LHCN-M2 (cell line): ENCODE data around the gene ZFYVE19. TPM values are rescaled to one million over a fixed set of nuclear protein-coding genes. Genes with fewer than 3 reads are reported as not detected.
A peak's percentile ranks its signal among the peaks of the same experiment; 100 is the strongest.
"Not testable (repeated sequence)": the region's sequence is repeated elsewhere in the genome, so short reads cannot be mapped to it uniquely, and the experiment has no call there.

Source experiments
- DNase-seq: peaks from one replicate; pipeline ENCODE4 v3.0.0-alpha.2; 2012; ENCODE audit warnings: low read depth
- total RNA-seq: library from RNA; depleted of rRNA; stranded (reverse); fragments of >200 nt; gene quantifications from 2 replicates; pipeline ENCODE4 v1.2.3, GENCODE V29; 2014; rRNA removed

Gene ZFYVE19
- total RNA-seq, 1 experiment from 2014 or later: 46.4 TPM

- DNase-seq: no peak
Measured at GRCh38 chr15:40845511-40846284, 38.8 kb downstream of the ZFYVE19 start.

DNA sequence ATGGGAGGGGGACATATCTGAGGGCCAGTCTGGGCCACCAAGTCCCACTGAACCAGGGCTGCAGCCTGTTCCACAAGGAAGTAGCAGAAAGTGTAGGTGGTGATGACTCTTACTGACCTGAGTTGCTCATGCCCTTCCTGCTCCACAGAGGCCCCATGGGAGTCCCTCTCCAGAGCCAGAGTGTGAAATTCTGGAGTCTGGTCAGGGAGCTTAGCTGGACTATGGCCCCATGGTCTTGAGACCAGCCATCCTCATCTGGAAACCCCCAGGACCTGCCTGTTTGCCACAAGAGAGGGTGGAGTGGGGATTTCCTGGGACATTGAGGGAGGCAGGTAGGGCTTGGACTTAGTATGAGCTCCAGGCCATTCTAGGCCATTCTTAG lies 39.9 kb downstream of the ZFYVE19 start:
- DNase-seq: no peak

DNA sequence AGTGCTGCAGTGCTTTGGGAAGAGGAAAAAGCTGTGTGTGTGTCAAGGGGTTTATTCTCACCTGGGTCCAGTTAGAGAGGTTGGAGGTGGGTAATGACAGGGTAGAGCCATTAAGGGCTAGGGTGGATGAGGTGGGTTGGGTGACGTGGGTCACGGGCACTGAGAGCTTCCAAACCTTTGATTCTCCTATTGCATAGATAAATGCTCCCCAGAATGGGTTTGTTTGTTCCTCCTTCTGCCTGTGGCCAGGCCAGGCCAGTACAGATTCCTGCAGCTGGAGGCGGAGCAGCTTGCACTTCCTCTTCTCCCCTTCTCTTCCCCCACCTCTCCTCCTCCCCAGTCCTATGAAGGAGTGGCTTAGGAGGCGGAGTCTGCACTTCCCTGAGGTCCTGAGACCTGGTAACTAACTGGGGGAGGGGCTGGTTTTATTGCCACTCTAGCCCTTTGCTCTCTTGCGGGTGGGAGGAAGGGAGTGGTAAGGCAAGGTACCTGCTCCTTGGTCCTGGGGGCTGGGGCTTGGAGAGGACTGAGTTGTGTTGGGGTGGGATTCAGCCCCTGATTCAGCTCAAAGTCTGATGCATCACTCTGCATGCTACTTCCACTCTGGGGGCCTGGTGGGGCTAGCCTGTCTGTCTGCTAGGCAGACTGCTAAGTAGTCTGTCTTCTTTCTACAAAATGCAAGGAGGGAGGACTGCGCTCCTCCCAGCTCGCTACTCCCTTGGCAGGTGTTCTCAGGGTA lies 40.5 kb downstream of the ZFYVE19 start:
- DNase-seq: no peak

DNA sequence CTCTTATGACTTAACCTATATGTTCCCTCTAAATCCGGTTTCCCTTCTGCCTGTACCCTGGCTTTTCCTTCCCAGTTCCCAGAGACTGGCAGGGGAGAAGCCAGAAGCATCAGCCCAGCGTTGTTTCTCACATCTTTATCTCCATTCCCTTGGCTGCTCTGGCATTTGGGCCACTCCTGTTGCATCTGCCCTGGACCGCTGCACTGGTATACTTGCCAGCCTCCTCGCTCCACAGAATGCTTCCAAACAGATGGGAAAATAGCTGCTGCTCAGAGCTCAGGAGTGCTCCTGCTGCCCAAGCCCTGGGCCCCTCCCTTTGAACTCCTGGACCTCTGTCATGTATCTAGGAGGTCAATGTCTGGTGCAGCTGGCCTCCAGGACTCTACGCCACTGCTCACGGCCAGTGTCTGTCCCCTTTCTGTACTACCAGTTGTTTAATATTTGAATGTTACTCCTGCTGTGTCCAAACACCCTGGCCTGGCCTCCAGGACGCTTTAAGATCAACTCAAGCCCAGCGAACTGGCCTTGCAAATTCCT lies 43.8 kb downstream of the ZFYVE19 start:
- no peak for DNase-seq

DNA sequence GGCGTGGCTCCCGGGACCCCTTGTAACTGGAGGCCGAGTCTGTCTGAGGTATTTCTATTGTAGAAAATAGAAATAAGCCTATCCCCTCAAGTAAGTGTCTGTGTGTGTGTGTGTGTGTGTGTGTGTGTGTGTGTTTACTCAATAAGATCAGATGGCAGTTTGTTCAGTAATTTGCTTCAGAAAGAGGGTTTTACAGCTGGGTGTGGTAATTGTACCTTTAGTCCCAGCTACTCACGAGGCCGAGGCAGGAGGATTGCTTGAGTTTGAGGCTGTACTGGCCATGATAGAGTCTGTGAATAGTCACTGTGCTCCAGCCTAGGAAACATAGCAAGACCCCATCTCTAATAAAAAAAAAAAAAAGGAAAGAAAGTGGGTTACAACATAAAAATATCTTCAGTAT lies 45.6 kb downstream of the ZFYVE19 start:
- DNase-seq: no peak

GRCh38 chr15:40853241-40853890 lies 46.5 kb downstream of the ZFYVE19 start:
- DNase-seq: no peak

GRCh38 chr15:40854161-40854560 lies 47.3 kb downstream of the ZFYVE19 start:
- no peak for DNase-seq

- DNase-seq: no peak
Measured at GRCh38 chr15:40855706-40856234, 48.9 kb downstream of the ZFYVE19 start.

DNA sequence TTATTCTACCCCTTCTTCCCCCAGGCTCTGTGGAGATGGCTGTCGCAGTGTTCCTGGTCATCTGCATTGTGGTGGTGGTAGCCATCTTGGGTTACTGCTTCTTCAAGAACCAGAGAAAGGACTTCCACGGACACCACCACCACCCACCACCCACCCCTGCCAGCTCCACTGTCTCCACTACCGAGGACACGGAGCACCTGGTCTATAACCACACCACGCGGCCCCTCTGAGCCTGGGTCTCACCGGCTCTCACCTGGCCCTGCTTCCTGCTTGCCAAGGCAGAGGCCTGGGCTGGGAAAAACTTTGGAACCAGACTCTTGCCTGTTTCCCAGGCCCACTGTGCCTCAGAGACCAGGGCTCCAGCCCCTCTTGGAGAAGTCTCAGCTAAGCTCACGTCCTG lies 49.9 kb downstream of the ZFYVE19 start:
- DNase-seq: no peak

GRCh38 chr15:40857601-40858341 lies 50.9 kb downstream of the ZFYVE19 start:
- DNase-seq: peak; percentile 55

- DNase-seq: no peak
Measured at GRCh38 chr15:40858706-40859105, 51.8 kb downstream of the ZFYVE19 start.

DNA sequence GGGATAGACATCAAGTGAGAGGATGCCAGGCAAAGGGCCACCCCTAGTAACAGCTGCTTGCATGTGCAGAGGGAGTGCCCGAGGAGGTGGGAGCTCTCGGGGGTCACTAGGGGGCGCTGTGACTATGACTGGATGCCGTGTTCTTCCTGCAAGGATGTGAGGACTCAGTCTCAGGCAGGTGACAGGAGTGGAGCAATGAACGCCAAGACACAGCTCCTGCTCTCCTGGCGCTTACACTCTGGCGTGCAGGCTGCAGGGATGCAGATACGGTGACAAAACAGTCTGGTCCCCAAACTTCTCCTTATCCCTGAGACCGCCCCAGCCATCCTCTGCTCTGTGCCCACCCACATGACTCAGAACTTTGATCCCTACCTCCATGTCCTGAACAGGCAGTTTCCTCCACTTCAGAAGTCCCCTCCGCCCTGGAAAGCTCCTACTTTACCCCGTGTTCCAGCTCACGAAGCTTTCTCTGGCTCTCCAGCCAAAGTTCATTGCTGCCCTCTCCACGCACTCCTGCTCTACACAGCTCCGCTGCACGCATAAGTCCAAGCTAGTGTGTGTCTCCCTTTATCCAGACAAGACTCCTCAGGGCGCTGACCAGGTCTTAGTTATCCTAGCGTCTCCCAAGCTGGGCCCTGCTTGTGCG lies 52.4 kb downstream of the ZFYVE19 start:
- DNase-seq: peak; percentile 78

- DNase-seq: not testable (repeated sequence)
Measured at GRCh38 chr15:40861147-40861546, 54.3 kb downstream of the ZFYVE19 start.

DNA sequence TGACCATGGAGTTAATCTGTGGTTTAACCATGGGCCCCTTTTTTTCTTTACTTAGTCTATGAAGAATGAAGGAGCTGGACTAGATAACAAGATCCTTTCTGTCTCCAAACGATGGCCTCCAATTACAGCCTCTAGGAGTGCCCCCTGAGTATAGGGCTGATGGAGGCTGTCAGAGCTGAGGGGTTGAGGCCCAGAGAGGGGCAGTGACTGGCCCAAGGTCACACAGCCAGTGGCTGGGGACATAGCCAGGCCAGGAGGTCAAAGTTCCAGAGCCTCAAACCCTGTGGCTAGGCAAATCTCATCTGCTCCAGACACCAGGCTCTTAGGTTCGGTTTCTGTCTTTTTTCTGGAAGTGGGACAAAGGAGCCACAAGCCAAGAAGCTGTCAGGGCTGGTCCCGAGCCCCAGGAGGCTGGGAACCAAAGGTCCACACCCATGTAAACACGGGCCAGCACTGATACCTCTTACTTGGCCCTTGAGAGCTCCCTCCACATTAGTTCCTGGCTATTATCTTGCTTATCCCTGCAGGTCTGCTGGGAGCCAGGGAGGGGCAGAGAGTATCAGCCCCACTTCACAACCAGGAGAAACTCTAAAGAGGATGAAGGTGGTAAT lies 56.9 kb downstream of the ZFYVE19 start:
- no peak for DNase-seq

Other genes starting within 250 kb of the ZFYVE19 start
- 12.9 and 14.1 TPM in 2 replicates for gene CCDC32, start 242.0 kb upstream of the ZFYVE19 start, total RNA-seq
- gene RPUSD2, start 237.8 kb upstream of the ZFYVE19 start, total RNA-seq: 11.5 and 12.6 TPM in 2 replicates
- gene KNL1, start 212.8 kb upstream of the ZFYVE19 start, total RNA-seq: 63.7 and 65.0 TPM in 2 replicates
- 14.0 and 16.2 TPM in 2 replicates for gene RAD51, start 111.9 kb upstream of the ZFYVE19 start, total RNA-seq
- 16.1 and 16.7 TPM in 2 replicates for gene RMDN3, start 51.8 kb upstream of the ZFYVE19 start, total RNA-seq
- 4.2 and 4.7 TPM in 2 replicates for gene GCHFR, start 43.0 kb upstream of the ZFYVE19 start, total RNA-seq
- not detected in 2 replicates for gene C15orf62, start 37.1 kb upstream of the ZFYVE19 start, total RNA-seq
- gene DNAJC17, start 384 bp downstream of the ZFYVE19 start, total RNA-seq: 37.0 and 44.4 TPM in 2 replicates
- gene PPP1R14D, start 21.6 kb downstream of the ZFYVE19 start, total RNA-seq: not detected in 2 replicates
- not detected in 2 replicates for gene SPINT1, start 37.0 kb downstream of the ZFYVE19 start, total RNA-seq
- gene RHOV, start 67.1 kb downstream of the ZFYVE19 start, total RNA-seq: not detected in 2 replicates
- gene VPS18, start 87.4 kb downstream of the ZFYVE19 start, total RNA-seq: 45.1 and 52.1 TPM in 2 replicates
- gene DLL4, start 122.3 kb downstream of the ZFYVE19 start, total RNA-seq: 0.13 and 0.17 TPM in 2 replicates
- 1.5 and 1.8 TPM in 2 replicates for gene CHAC1, start 146.4 kb downstream of the ZFYVE19 start, total RNA-seq